SK-N-SH treated with all-trans-retinoic acid at 6 μM for 48 hours (cell line): ENCODE measurements around the gene TNIP3.

ENCODE experiments used
- ATAC-seq: fragments of 200-7000 bp; cut with Tn5 transposase; 3 replicates; pipeline ENCODE4 v1.9.1; 2020; ENCODE audit warnings: mild to moderate bottlenecking, moderate library complexity
- BACH2 ChIP-seq: fragments of 250-450 bp; sonication (Bioruptor Pico); IDR thresholded peaks from 2 replicates; pipeline ENCODE4 v1.9.0; 2021; ENCODE audit warnings: mild to moderate bottlenecking, borderline replicate concordance
- ESRRG ChIP-seq: fragments of 250-450 bp; sonication (Bioruptor Pico); IDR thresholded peaks from 2 replicates; pipeline ENCODE4 v1.6.1; 2021; ENCODE audit warnings: mild to moderate bottlenecking
- ISL1 ChIP-seq: fragments of 250-450 bp; sonication (Bioruptor Pico); IDR thresholded peaks from 2 replicates; pipeline ENCODE4 v2.1.2; 2022; ENCODE audit warnings: mild to moderate bottlenecking, moderate library complexity
- OSR1 ChIP-seq: fragments of 250-450 bp; sonication (Bioruptor Pico); IDR thresholded peaks from 2 replicates; pipeline ENCODE4 v1.8.0; 2022; ENCODE audit warnings: moderate library complexity, mild to moderate bottlenecking, inconsistent platforms
- PATZ1 ChIP-seq: fragments of 250-450 bp; sonication (Bioruptor Pico); IDR thresholded peaks from 2 replicates; pipeline ENCODE4 v1.8.0; 2020; ENCODE audit warnings: mild to moderate bottlenecking, moderate library complexity, borderline replicate concordance
- POU6F1 ChIP-seq: fragments of 250-450 bp; sonication (Bioruptor Pico); IDR thresholded peaks from 2 replicates; pipeline ENCODE4 v1.8.0; 2021; ENCODE audit warnings: low read depth, mild to moderate bottlenecking, moderate library complexity, borderline replicate concordance
- PPARA ChIP-seq: fragments of 250-450 bp; sonication (Bioruptor Pico); IDR thresholded peaks from 2 replicates; pipeline ENCODE4 v1.5.0; 2020; ENCODE audit warnings: mild to moderate bottlenecking, borderline replicate concordance
- RARB ChIP-seq: fragments of 250-450 bp; sonication (Bioruptor Pico); IDR thresholded peaks from 2 replicates; pipeline ENCODE4 v1.8.0; 2021; ENCODE audit warnings: mild to moderate bottlenecking, moderate library complexity
- SNAI2 ChIP-seq: fragments of 250-450 bp; sonication (Bioruptor Pico); IDR thresholded peaks from 2 replicates; pipeline ENCODE4 v1.5.0; 2020; ENCODE audit warnings: mild to moderate bottlenecking, moderate library complexity
- TCF4 ChIP-seq: fragments of 250-450 bp; sonication (Bioruptor Pico); IDR thresholded peaks from 2 replicates; pipeline ENCODE4 v1.8.0; 2021; ENCODE audit warnings: mild to moderate bottlenecking, moderate library complexity, borderline replicate concordance
- ZC3H10 ChIP-seq: fragments of 250-450 bp; sonication (Bioruptor Pico); IDR thresholded peaks from 2 replicates; pipeline ENCODE4 v1.5.1; 2021; ENCODE audit warnings: mild to moderate bottlenecking, moderate library complexity
- ZFP3 ChIP-seq: fragments of 250-450 bp; sonication (Bioruptor Pico); IDR thresholded peaks from 2 replicates; pipeline ENCODE4 v1.5.0; 2020; ENCODE audit warnings: mild to moderate bottlenecking, moderate library complexity
- ZFP30 ChIP-seq: fragments of 450-650 bp; formaldehyde crosslinking; IDR thresholded peaks from 2 replicates; pipeline ENCODE4 v1.5.0; 2022; ENCODE audit warnings: mild to moderate bottlenecking, moderate library complexity
- ZNF565 ChIP-seq: fragments of 450-650 bp; formaldehyde crosslinking; conservative IDR thresholded peaks from 2 replicates; pipeline ENCODE4 v1.5.0; 2020; ENCODE audit warnings: low read depth, mild to moderate bottlenecking, moderate library complexity
- ZNF70 ChIP-seq: fragments of 450-650 bp; formaldehyde crosslinking; IDR thresholded peaks from 2 replicates; pipeline ENCODE4 v1.5.0; 2020; ENCODE audit warnings: mild to moderate bottlenecking, moderate library complexity
- ZNF8 ChIP-seq: fragments of 450-650 bp; formaldehyde crosslinking; IDR thresholded peaks from 2 replicates; pipeline ENCODE4 v1.5.0; 2020; ENCODE audit warnings: mild to moderate bottlenecking, moderate library complexity
- TF ChIP-seq, protein P1 (sequence below): fragments of 250-450 bp; sonication (Bioruptor Pico); IDR thresholded peaks from 2 replicates; pipeline ENCODE4 v1.5.1; 2021; ENCODE audit warnings: mild to moderate bottlenecking, moderate library complexity

TNIP3 gene, protein sequence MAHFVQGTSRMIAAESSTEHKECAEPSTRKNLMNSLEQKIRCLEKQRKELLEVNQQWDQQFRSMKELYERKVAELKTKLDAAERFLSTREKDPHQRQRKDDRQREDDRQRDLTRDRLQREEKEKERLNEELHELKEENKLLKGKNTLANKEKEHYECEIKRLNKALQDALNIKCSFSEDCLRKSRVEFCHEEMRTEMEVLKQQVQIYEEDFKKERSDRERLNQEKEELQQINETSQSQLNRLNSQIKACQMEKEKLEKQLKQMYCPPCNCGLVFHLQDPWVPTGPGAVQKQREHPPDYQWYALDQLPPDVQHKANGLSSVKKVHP

GRCh38 chr4:121164291-121164690 lies at the start of gene TNIP3:
Gene TNIP3, minus strand, starts transcription at chr4:121164321. Its CDS starts 196 bp downstream, at chr4:121164125.
- TF ChIP-seq BACH2 (CRISPR knock-in tag), result no peak
- TF ChIP-seq PPARA (CRISPR knock-in tag), result no peak
- TF ChIP-seq, protein P1, sequence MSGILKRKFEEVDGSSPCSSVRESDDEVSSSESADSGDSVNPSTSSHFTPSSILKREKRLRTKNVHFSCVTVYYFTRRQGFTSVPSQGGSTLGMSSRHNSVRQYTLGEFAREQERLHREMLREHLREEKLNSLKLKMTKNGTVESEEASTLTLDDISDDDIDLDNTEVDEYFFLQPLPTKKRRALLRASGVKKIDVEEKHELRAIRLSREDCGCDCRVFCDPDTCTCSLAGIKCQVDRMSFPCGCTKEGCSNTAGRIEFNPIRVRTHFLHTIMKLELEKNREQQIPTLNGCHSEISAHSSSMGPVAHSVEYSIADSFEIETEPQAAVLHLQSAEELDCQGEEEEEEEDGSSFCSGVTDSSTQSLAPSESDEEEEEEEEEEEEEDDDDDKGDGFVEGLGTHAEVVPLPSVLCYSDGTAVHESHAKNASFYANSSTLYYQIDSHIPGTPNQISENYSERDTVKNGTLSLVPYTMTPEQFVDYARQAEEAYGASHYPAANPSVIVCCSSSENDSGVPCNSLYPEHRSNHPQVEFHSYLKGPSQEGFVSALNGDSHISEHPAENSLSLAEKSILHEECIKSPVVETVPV (CRISPR knock-in tag), result no peak
- TF ChIP-seq ZNF565 (CRISPR knock-in tag), result no peak
- no peak for TF ChIP-seq TCF4 (CRISPR knock-in tag)
- TF ChIP-seq OSR1, result no peak
- TF ChIP-seq ZC3H10 (CRISPR knock-in tag), result no peak
- no peak for TF ChIP-seq RARB
- TF ChIP-seq ZFP3, result no peak
- TF ChIP-seq ZNF70 (CRISPR knock-in tag), result no peak
- TF ChIP-seq ISL1 (CRISPR knock-in tag), result no peak
- no peak for ATAC-seq

DNA sequence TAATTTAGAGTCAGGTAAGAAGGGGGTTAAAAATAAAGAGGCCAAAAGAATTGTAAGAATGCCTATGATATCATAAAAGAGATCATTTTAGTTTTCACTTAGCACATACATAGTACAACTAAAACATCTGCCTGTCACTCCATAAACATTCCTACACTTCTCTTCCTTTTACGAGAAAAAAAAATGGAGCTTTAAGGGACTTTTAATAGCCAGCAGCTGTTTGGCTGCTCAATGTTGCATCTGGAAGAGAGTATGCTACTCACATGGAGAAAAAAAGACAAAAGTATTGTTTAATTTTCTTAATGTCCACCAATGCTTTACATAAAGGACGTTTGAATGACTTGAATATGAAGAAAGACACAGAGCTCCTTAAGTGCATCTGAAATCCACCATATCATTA lies 48.7 kb upstream of the TNIP3 start:
- no peak for TF ChIP-seq ZNF70 (CRISPR knock-in tag)
- TF ChIP-seq ZNF565 (CRISPR knock-in tag), result no peak
- TF ChIP-seq ESRRG (CRISPR knock-in tag), result no peak
- no peak for TF ChIP-seq BACH2 (CRISPR knock-in tag)
- TF ChIP-seq ZFP3, result no peak
- TF ChIP-seq ZFP30 (CRISPR knock-in tag), result no peak
- TF ChIP-seq POU6F1, result no peak
- no peak for TF ChIP-seq SNAI2
- no peak for TF ChIP-seq ZC3H10 (CRISPR knock-in tag)
- TF ChIP-seq ISL1 (CRISPR knock-in tag), result no peak
- TF ChIP-seq, protein P1 (CRISPR knock-in tag), result no peak
- no peak for TF ChIP-seq PATZ1 (CRISPR knock-in tag)
- no peak for TF ChIP-seq TCF4 (CRISPR knock-in tag)
- no peak for ATAC-seq

GRCh38 chr4:121209171-121209570 lies 45.0 kb upstream of the TNIP3 start:
- TF ChIP-seq ZNF8, result no peak
- TF ChIP-seq, protein P1 (CRISPR knock-in tag), result no peak
- no peak for TF ChIP-seq ISL1 (CRISPR knock-in tag)
- no peak for TF ChIP-seq ZNF70 (CRISPR knock-in tag)
- TF ChIP-seq ZNF565 (CRISPR knock-in tag), result no peak
- TF ChIP-seq ZC3H10 (CRISPR knock-in tag), result no peak
- TF ChIP-seq RARB, result no peak
- no peak for TF ChIP-seq PATZ1 (CRISPR knock-in tag)
- no peak for TF ChIP-seq PPARA (CRISPR knock-in tag)
- no peak for TF ChIP-seq ESRRG (CRISPR knock-in tag)
- ATAC-seq, result no peak
